Osteoblast (primary cell): ENCODE data around the gene ZNF655. TPM values are rescaled to one million over a fixed set of nuclear protein-coding genes. Genes with fewer than 3 reads are reported as not detected.
A peak's percentile ranks its signal among the peaks of the same experiment; 100 is the strongest.

ENCODE experiments used
- DNase-seq: peaks from one replicate; pipeline ENCODE4 v3.0.0; 2011; ENCODE audit warnings: low spot score, mixed read lengths; ENCODE audit not compliant: insufficient read length; ENCODE audit errors: missing footprints
- H2AFZ ChIP-seq: 2 replicates; pipeline ENCODE4 v1.6.0; 2011; ENCODE audit warnings: mild to moderate bottlenecking, low read length
- H3K27ac ChIP-seq: 2 replicates; pipeline ENCODE4 v1.5.1; 2011; ENCODE audit warnings: mild to moderate bottlenecking, low read depth, low read length, moderate library complexity
- H3K27me3 ChIP-seq: 2 replicates; pipeline ENCODE4 v1.6.0; 2012; ENCODE audit warnings: mild to moderate bottlenecking, control low read depth, inconsistent platforms, low read length, moderate library complexity; ENCODE audit not compliant: insufficient read depth
- H3K36me3 ChIP-seq: 2 replicates; pipeline ENCODE4 v1.5.1; 2011; ENCODE audit warnings: mild to moderate bottlenecking, low read length, control low read depth, moderate library complexity; ENCODE audit not compliant: insufficient read depth
- H3K4me1 ChIP-seq: 2 replicates; pipeline ENCODE4 v1.5.1; 2011; ENCODE audit warnings: mild to moderate bottlenecking, low read length, control low read depth, moderate library complexity; ENCODE audit not compliant: insufficient read depth
- H3K4me2 ChIP-seq: 2 replicates; pipeline ENCODE4 v1.6.0; 2011; ENCODE audit warnings: mild to moderate bottlenecking, low read length; ENCODE audit not compliant: insufficient read depth
- H3K4me3 ChIP-seq: fragments of 200-600 bp; sonication (generic); 3 replicates; pipeline ENCODE4 v1.5.1; 2012; ENCODE audit warnings: mild to moderate bottlenecking, low read length, inconsistent platforms; ENCODE audit not compliant: insufficient read depth
- H3K79me2 ChIP-seq: 2 replicates; pipeline ENCODE4 v1.6.0; 2012; ENCODE audit warnings: mild to moderate bottlenecking, low read length, control low read depth, inconsistent platforms; ENCODE audit not compliant: insufficient read depth
- H3K9me3 ChIP-seq: 2 replicates; pipeline ENCODE4 v1.5.1; 2011; ENCODE audit warnings: low read depth, low read length, control low read depth
- H4K20me1 ChIP-seq: 2 replicates; pipeline ENCODE4 v1.6.0; 2012; ENCODE audit warnings: mild to moderate bottlenecking, low read length, control low read depth; ENCODE audit not compliant: insufficient read depth
- total RNA-seq: library from RNA; depleted of rRNA; stranded (reverse); fragments of >200 nt; gene quantifications from 2 replicates; pipeline ENCODE4 v1.2.3, GENCODE V29; 2012
- TF ChIP-seq, protein P1 (sequence below): IDR thresholded peaks from 2 replicates; pipeline ENCODE4 v1.5.1; 2011; ENCODE audit warnings: mild to moderate bottlenecking, low read depth, low read length, moderate library complexity; ENCODE audit errors: extremely low read depth

Gene ZNF655
- total RNA-seq, 1 donor, result 76.7 TPM

DNA sequence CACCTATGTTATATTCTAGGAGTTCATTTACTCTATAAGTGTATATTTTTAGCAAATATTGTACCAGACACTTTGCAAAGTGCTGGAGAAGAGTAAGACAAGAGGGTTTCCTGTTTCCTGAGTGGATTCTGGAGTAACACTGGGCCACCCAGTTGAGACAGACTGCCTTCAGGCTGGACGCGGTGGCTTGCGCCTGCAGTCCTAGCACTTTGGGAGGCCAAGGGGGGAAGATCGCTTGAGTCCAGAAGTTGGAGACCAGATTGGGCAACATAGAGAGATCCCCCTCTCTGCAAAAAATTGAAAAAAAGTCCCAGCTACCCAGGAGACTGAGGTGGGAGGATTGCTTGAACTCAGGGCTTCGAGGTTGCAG lies 57.5 kb downstream of the ZNF655 start:
- Histone ChIP-seq H3K27ac (peak overlapping the region; percentile 83), H3K79me2 (peaks cover 29% of the 10 kb centered on the region), H3K36me3 (peaks cover 20% of the 10 kb centered on the region), H4K20me1 (peaks cover 5% of the 10 kb centered on the region), H3K4me1 (peaks cover 10% of the 10 kb centered on the region), H3K27me3 (no peaks in the 10 kb centered on the region), H3K9me3 (no peaks in the 10 kb centered on the region), H3K4me2 (peak overlapping the region; percentile 88), H2AFZ (peak overlapping the region; percentile 100), H3K4me3 (peak overlapping the region; percentile 79)
- TF ChIP-seq, protein P1, sequence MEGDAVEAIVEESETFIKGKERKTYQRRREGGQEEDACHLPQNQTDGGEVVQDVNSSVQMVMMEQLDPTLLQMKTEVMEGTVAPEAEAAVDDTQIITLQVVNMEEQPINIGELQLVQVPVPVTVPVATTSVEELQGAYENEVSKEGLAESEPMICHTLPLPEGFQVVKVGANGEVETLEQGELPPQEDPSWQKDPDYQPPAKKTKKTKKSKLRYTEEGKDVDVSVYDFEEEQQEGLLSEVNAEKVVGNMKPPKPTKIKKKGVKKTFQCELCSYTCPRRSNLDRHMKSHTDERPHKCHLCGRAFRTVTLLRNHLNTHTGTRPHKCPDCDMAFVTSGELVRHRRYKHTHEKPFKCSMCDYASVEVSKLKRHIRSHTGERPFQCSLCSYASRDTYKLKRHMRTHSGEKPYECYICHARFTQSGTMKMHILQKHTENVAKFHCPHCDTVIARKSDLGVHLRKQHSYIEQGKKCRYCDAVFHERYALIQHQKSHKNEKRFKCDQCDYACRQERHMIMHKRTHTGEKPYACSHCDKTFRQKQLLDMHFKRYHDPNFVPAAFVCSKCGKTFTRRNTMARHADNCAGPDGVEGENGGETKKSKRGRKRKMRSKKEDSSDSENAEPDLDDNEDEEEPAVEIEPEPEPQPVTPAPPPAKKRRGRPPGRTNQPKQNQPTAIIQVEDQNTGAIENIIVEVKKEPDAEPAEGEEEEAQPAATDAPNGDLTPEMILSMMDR, result no peak
- DNase-seq, result no peak

DNA sequence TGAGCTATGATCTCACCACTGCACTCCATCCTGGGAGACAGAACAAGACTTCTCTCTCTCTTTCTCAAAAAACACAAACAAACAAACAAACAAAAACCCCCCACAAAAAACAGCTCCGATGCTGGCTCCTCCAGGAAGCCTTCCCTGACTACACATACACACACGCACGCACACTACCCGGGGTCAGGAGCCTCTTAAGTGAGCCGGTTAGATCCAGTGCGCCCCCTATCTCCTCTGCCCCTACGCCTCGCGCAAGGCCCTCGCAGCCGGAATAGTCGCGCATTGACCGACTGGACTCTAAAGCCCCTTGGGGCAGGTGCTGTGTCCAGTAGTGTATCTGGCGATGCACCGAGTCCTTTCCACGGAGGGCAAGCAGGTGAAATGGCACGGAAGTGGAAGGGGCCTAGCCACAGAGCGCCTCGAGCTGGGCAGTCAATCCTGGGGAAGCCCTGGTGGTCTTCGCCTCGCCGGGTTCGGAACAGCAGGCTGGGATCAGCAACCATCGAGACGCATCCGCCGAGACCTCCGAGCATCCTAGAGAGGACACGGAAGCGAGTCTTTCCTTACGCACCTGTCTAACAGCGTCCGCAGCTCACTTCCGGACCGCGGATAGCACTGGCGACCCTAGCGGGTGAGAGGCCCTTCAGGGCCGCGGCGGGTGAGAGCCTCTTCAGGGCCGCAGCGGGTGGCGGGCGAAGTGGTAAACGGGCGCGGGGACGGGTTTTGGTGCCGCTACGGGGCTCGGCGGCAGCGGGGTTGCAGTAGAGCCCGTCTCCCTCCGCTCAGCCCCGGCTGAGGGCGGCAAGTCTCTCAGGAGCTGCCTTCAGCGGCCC lies 58.1 kb downstream of the ZNF655 start, which contains the start of gene ZSCAN25:
Gene ZSCAN25 (plus strand): TSS at position 588 of the 833 bp plus-strand sequence. CDS start 2,661 bp downstream, outside the sequence.
- DNase-seq, result peak; percentile 96
- Histone ChIP-seq H3K27ac (peak within 1 kb of the TSS; percentile 83), H3K36me3 (peaks cover 26% of the 10 kb centered on the region), H2AFZ (peak within 1 kb of the TSS; percentile 100), H4K20me1 (peaks cover 5% of the 10 kb centered on the region), H3K79me2 (peaks cover 31% of the 10 kb centered on the region), H3K27me3 (no peaks in the 10 kb centered on the region), H3K4me3 (peak within 1 kb of the TSS; percentile 79), H3K4me1 (peaks cover 10% of the 10 kb centered on the region), H3K9me3 (no peaks in the 10 kb centered on the region), H3K4me2 (peak within 1 kb of the TSS; percentile 88)
- TF ChIP-seq, protein P1, result peak; percentile 34

GRCh38 chr7:99617192-99617781 lies 58.8 kb downstream of the ZNF655 start:
- Histone ChIP-seq H3K4me1 (peaks cover 10% of the 10 kb centered on the region), H3K9me3 (no peaks in the 10 kb centered on the region), H4K20me1 (peaks cover 7% of the 10 kb centered on the region), H2AFZ (peak overlapping the region; percentile 100), H3K27me3 (no peaks in the 10 kb centered on the region), H3K36me3 (peaks cover 29% of the 10 kb centered on the region), H3K79me2 (peaks cover 31% of the 10 kb centered on the region), H3K4me3 (peak overlapping the region; percentile 79), H3K27ac (peak overlapping the region; percentile 83), H3K4me2 (peak overlapping the region; percentile 88)
- DNase-seq, result no peak
- TF ChIP-seq, protein P1, result no peak

DNA sequence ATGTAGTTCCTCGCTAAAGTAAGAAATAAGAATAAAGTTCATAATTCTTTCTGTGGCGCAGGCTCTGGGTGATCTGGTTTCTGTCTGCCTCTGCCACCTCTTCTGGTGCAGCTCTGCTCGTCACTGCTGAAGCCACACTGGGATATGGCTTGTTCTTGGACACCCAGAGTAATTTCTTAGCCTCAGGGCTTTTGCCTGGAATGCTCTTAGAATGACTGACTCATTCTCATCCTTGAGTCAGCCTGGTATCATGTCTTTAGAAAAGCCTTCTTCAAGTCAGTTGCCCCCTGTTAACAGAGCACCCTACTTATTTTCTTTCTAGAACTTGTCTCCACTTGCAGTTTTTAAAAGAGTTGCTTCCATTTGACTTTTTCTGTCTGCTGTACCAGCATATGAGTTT lies 60.3 kb downstream of the ZNF655 start:
- Histone ChIP-seq H3K4me2 (no peak overlapping the region), H4K20me1 (peaks cover 11% of the 10 kb centered on the region), H3K27me3 (no peaks in the 10 kb centered on the region), H3K79me2 (peaks cover 31% of the 10 kb centered on the region), H3K4me3 (no peak overlapping the region), H3K27ac (no peak overlapping the region), H2AFZ (no peak overlapping the region), H3K36me3 (peaks cover 43% of the 10 kb centered on the region), H3K4me1 (peaks cover 10% of the 10 kb centered on the region), H3K9me3 (no peaks in the 10 kb centered on the region)
- DNase-seq, result no peak
- TF ChIP-seq, protein P1, result no peak
